Transverse colon (tissue), 4 donors: ENCODE results near the gene SLC26A9.

ENCODE experiments used
- CTCF ChIP-seq, 5 experiments: fragments of 200-600 bp in 3 of 5; fragments of 450-650 bp in 2 of 5; sonication (generic) in 3 of 5; IDR thresholded peaks; 1 replicate in 2 of 5; 2 replicates in 3 of 5; pipeline ENCODE4 v1.5.1; 2016 to 2017; ENCODE audit warnings: antibody characterized with exemption in 5 of 5, inconsistent platforms in 3 of 5, mild to moderate bottlenecking in 2 of 5, moderate library complexity in 1 of 5
- POLR2A ChIP-seq: fragments of 450-650 bp; IDR thresholded peaks from one replicate; pipeline ENCODE4 v1.6.1; 2016; ENCODE audit warnings: antibody characterized with exemption, mild to moderate bottlenecking, moderate library complexity
- POLR2AphosphoS5 ChIP-seq, 3 donors: sonication (generic); formaldehyde crosslinking; IDR thresholded peaks; one replicate each; pipeline ENCODE4 v1.6.1; 2016; ENCODE audit warnings: antibody characterized with exemption in 3 of 3

- no peak for TF ChIP-seq POLR2A
- no peak for TF ChIP-seq CTCF (IDR thresholded peaks at IDR 0.05)
- no peak for TF ChIP-seq POLR2AphosphoS5 (IDR thresholded peaks at IDR 0.05)
Measured at GRCh38 chr1:205959789-205960188, 16.5 kb upstream of the SLC26A9 start.
